ENCODE measurements around the gene ETNPPL.

GRCh38 chr4:108700081-108700757 is 62.6 kb downstream of the ETNPPL start:
- TF ChIP-seq, protein P1, sequence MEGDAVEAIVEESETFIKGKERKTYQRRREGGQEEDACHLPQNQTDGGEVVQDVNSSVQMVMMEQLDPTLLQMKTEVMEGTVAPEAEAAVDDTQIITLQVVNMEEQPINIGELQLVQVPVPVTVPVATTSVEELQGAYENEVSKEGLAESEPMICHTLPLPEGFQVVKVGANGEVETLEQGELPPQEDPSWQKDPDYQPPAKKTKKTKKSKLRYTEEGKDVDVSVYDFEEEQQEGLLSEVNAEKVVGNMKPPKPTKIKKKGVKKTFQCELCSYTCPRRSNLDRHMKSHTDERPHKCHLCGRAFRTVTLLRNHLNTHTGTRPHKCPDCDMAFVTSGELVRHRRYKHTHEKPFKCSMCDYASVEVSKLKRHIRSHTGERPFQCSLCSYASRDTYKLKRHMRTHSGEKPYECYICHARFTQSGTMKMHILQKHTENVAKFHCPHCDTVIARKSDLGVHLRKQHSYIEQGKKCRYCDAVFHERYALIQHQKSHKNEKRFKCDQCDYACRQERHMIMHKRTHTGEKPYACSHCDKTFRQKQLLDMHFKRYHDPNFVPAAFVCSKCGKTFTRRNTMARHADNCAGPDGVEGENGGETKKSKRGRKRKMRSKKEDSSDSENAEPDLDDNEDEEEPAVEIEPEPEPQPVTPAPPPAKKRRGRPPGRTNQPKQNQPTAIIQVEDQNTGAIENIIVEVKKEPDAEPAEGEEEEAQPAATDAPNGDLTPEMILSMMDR (conservative IDR thresholded peaks at IDR 0.05; ENCODE audit: low read depth, low read length): no peak
- TF ChIP-seq EZH2 (IDR thresholded peaks at IDR 0.05; ENCODE audit: low read length, unreplicated experiment) (no peak), EZH2phosphoT487 (IDR thresholded peaks at IDR 0.05; ENCODE audit: borderline replicate concordance, low read length) (no peak)
